Spleen (tissue), 11 donors: ENCODE measurements around the gene CRB3. TPM values are rescaled to one million over a fixed set of nuclear protein-coding genes. Genes with fewer than 3 reads are reported as not detected.

Experiments
- DNase-seq: peaks from one replicate; pipeline ENCODE4 v3.0.0-alpha.2; 2020
- H3K27ac ChIP-seq, 8 donors: fragments of 200-600 bp; sonication (generic) in 7 of 8; 1 replicate in 4 of 8; 2 replicates in 4 of 8; pipeline versions ENCODE4 v1.5.0 to v1.8.0; 2016 to 2021; ENCODE audit warnings: inconsistent platforms in 4 of 8, mild to moderate bottlenecking in 4 of 8, moderate library complexity in 1 of 8
- H3K27me3 ChIP-seq, 7 donors: fragments of 200-600 bp; sonication (generic) in 6 of 7; replicated peaks in 1 of 7; 1 replicate in 4 of 7; 2 replicates in 3 of 7; pipeline versions ENCODE4 v1.5.0 to v1.8.0; 2016 to 2021; ENCODE audit warnings: inconsistent platforms in 3 of 7, mild to moderate bottlenecking in 1 of 7
- H3K36me3 ChIP-seq, 6 donors: fragments of 200-600 bp; sonication (generic) in 5 of 6; 1 replicate in 4 of 6; 2 replicates in 2 of 6; pipeline versions ENCODE4 v1.5.0 to v1.8.0; 2016 to 2021; ENCODE audit warnings: inconsistent platforms in 2 of 6
- H3K4me1 ChIP-seq, 6 donors: fragments of 200-600 bp; sonication (generic) in 5 of 6; 1 replicate in 3 of 6; 2 replicates in 3 of 6; pipeline versions ENCODE4 v1.5.0 to v1.8.0; 2016 to 2021; ENCODE audit warnings: inconsistent platforms in 3 of 6
- H3K4me3 ChIP-seq, 8 donors: fragments of 200-600 bp; sonication (generic) in 7 of 8; 1 replicate in 4 of 8; 2 replicates in 4 of 8; pipeline versions ENCODE4 v1.5.0 to v1.8.0; 2016 to 2021; ENCODE audit warnings: inconsistent platforms in 4 of 8, mild to moderate bottlenecking in 4 of 8, moderate library complexity in 2 of 8
- H3K9me3 ChIP-seq, 8 donors: fragments of 200-600 bp; sonication (generic) in 7 of 8; 1 replicate in 4 of 8; 2 replicates in 4 of 8; pipeline versions ENCODE4 v1.5.0 to v1.8.0; 2016 to 2021; ENCODE audit warnings: inconsistent platforms in 4 of 8
- POLR2A ChIP-seq, 3 donors: fragments of 450-650 bp; IDR thresholded peaks; one replicate each; pipeline ENCODE4 v1.5.1; 2017; ENCODE audit warnings: antibody characterized with exemption in 3 of 3, mild to moderate bottlenecking in 1 of 3
- POLR2AphosphoS5 ChIP-seq, 3 donors: sonication (generic); formaldehyde crosslinking; IDR thresholded peaks; one replicate each; pipeline ENCODE4 v1.5.1; 2017; ENCODE audit warnings: antibody characterized with exemption in 3 of 3
- WGBS, 5 donors: extraction: QIAGEN DNeasy Blood & Tissue Kit in 3 of 5; methylation state at CpG; one replicate each; pipeline versions ENCODE4 v1.1.5 to v1.1.7; 2013 to 2018; 5-methylcytosine and 5-hydroxymethylcytosine counted together
- intact Hi-C: fragments of 100-400 bp; cut with DNase I; formaldehyde crosslinking; loops from one replicate; pipeline ENCODE4 v1.15.0; 2023; ENCODE audit warnings: low total_unique reads
- polyA plus RNA-seq, 3 donors: library from polyadenylated mRNA; stranded (reverse); fragments of 200-250 nt; gene quantifications; one replicate each; pipeline ENCODE4 v1.2.1, GENCODE V29; 2013
- total RNA-seq, 7 donors: library from RNA; depleted of rRNA in 3 of 7; stranded (reverse); fragments of >200 nt in 3 of 7; fragmentation: NEBNext Ultra II Directional in 4 of 7; extraction: Animal tissue kit (Norgen Biotek cat#: 25700) in 4 of 7; gene quantifications; one replicate each; pipeline versions ENCODE4 v1.1.0 to v1.2.1, GENCODE V29; 2016 to 2021
- TF ChIP-seq, protein P1 (sequence below), 11 experiments: fragments of 200-600 bp in 7 of 11; fragments of 450-650 bp in 4 of 11; sonication (generic) in 4 of 11; IDR thresholded peaks in 8 of 11; conservative IDR thresholded peaks in 3 of 11; 1 replicate in 7 of 11; 2 replicates in 4 of 11; pipeline versions ENCODE4 v1.4.0 to v1.8.0; 2016 to 2021; ENCODE audit warnings: antibody characterized with exemption in 11 of 11, inconsistent platforms in 4 of 11, mild to moderate bottlenecking in 1 of 11
- donor health status: healthy with polysubstance abuse.
- donor health status: DM: no; HTN: no; CAD: no; lungs with moderate emphysema.
- donor health status: DM: no; HTN: no; CAD: no.
- donor health status: Bipolar disorder and iron deficiency.
- donor health status: healthy.
- donor health status: DM: no; HTN: no; CAD: no.
- donor health status: DM: yes; HTN: yes; CAD: no.

Gene CRB3
- total and polyA plus RNA-seq, 10 donors = 1.0 to 2.0 (median 1.2) TPM; not detected in 2

DNA sequence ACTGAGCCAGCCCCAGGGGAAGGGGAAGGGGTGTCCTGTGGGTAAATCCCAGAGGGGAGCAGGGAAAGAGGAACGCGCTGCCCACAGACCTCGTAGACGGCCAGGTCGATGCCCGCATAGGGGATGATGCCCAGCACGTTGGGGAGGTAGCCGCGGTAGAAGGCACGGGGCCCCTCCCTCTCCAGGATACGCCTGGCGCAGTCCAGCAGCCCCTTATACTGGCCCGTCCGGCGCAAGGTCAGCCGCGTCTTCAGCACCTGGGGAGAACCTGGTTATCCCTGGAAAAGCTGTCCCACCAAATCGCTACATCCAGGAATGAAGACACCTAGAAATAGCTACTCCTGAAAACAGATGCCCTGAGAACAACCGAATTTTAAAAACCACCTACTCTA is 11.9 kb upstream of the CRB3 start:
- Histone ChIP-seq H3K27ac (no peak overlapping the region), H3K4me1 (no peaks in the 10 kb centered on the region), H3K36me3 (peaks cover 3 to 48% (median 18%) of the 10 kb centered on the region in 6 donors), H3K4me3 (no peak overlapping the region), H3K9me3 (peaks cover 5 to 30% (median 22%) of the 10 kb centered on the region in 8 donors), H3K27me3 (no peaks in the 10 kb centered on the region)
- 95 to 98% (median 95%) methylated on average over 19 of the region's 19 CpGs for WGBS, 5 donors
- intact Hi-C loops = no loop called here
- no peak for TF ChIP-seq POLR2AphosphoS5 (IDR thresholded peaks at IDR 0.05)
- TF ChIP-seq POLR2A (IDR thresholded peaks at IDR 0.05) = no peak
- TF ChIP-seq, protein P1, sequence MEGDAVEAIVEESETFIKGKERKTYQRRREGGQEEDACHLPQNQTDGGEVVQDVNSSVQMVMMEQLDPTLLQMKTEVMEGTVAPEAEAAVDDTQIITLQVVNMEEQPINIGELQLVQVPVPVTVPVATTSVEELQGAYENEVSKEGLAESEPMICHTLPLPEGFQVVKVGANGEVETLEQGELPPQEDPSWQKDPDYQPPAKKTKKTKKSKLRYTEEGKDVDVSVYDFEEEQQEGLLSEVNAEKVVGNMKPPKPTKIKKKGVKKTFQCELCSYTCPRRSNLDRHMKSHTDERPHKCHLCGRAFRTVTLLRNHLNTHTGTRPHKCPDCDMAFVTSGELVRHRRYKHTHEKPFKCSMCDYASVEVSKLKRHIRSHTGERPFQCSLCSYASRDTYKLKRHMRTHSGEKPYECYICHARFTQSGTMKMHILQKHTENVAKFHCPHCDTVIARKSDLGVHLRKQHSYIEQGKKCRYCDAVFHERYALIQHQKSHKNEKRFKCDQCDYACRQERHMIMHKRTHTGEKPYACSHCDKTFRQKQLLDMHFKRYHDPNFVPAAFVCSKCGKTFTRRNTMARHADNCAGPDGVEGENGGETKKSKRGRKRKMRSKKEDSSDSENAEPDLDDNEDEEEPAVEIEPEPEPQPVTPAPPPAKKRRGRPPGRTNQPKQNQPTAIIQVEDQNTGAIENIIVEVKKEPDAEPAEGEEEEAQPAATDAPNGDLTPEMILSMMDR (IDR thresholded peaks at IDR 0.05 in 8 of 11, conservative IDR thresholded peaks at IDR 0.05 in 3 of 11) = no peak
- DNase-seq = no peak

DNA sequence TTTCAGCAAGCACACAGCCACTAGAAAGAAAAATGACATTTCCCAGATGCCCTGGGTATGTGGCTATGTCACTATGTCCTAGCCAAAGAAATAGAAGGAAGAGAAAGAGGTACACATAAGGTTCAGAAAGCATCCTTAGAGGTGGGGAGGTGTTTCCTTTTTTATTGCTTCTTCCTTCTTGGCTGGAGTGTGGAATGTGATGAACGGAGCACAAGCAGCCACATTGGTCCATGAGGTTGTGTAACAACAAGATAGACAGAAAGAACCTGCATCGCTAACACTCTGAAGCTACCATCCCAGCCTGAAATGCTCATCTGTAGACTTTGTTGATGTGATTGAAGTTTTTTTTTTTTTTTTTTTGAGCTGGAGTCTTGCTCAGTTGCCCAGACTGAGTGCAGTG is 11.2 kb upstream of the CRB3 start:
- Histone ChIP-seq H3K4me1 (peaks cover 0 to 2% (median under 1%) of the 10 kb centered on the region in 6 donors), H3K27ac (no peak overlapping the region), H3K36me3 (peaks cover 3 to 48% (median 18%) of the 10 kb centered on the region in 6 donors), H3K9me3 (peaks cover 5 to 30% (median 22%) of the 10 kb centered on the region in 8 donors), H3K27me3 (no peaks in the 10 kb centered on the region), H3K4me3 (no peak overlapping the region)
- DNase-seq = no peak
- intact Hi-C loops = no loop called here
- TF ChIP-seq POLR2A (IDR thresholded peaks at IDR 0.05) (no peak), POLR2AphosphoS5 (IDR thresholded peaks at IDR 0.05) (no peak)
- TF ChIP-seq, protein P1 (IDR thresholded peaks at IDR 0.05 in 8 of 11, conservative IDR thresholded peaks at IDR 0.05 in 3 of 11) = no peak
- 92 to 100% (median 98%) methylated on average over 2 of the region's 2 CpGs for WGBS, 5 donors

DNA sequence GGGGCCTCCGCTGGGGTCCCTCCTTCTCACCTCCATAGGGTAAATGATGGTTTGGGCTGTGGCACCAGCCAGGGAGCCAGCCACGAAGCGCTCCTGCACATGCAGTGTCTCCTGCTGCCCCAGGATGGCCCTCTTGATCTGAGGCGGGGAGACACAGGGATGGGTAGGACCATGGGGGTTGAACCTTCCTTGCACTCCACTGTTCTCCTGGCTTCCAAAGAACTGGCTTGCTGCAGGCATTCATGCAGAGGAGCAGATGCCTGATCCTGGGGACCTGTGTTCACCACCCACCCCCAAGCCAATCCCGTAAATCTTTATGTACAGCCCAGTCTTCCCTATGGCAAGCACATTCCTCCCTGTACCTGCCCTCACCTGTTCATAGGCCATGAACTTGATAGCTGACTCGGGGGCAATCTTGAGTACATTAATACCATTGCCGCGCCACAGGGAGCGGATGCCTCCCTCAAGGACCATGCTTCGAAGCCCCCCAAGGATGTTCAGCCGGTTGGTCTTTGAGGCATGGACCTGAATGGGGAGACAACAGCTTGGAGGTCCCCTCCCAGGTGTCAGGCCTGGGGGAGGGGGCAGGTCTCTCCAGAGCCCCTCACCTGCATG is 10.0 kb upstream of the CRB3 start:
- Histone ChIP-seq H3K4me1 (peaks cover 3 to 14% (median 13%) of the 10 kb centered on the region in 6 donors), H3K9me3 (peaks cover 5 to 30% (median 22%) of the 10 kb centered on the region in 8 donors), H3K27ac (no peak overlapping the region), H3K36me3 (peaks cover 3 to 48% (median 18%) of the 10 kb centered on the region in 6 donors), H3K4me3 (no peak overlapping the region), H3K27me3 (peaks cover 0 to 2% (median 0%) of the 10 kb centered on the region in 7 donors)
- DNase-seq = no peak
- WGBS, 5 donors = 97 to 100% (median 98%) methylated on average over 9 to 11 of the region's 11 CpGs
- intact Hi-C loops = no loop called here
- TF ChIP-seq POLR2A (IDR thresholded peaks at IDR 0.05) = no peak
- TF ChIP-seq, protein P1 (IDR thresholded peaks at IDR 0.05 in 8 of 11, conservative IDR thresholded peaks at IDR 0.05 in 3 of 11) = no peak
- no peak for TF ChIP-seq POLR2AphosphoS5 (IDR thresholded peaks at IDR 0.05)

DNA sequence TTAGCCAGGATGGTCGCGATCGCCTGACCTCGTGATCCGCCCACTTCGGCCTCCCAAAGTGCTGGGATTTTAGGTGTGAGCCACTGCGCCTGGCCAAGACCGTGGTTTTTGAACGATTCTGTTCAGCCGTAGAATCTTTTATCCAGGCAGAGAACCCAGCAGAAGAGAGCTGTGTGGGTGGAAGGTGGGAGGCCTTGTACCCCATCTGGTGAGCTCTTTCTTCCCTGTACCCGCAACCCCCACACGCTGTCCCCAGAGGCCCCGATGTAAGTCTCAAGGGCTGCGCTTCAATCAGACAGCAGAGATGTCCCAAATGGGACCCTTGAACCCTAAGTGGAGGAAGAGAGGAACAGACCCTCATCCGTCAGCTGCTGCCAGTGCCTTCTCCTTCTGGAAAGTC is 8.1 kb upstream of the CRB3 start:
- intact Hi-C loops = no loop called here
- H3K36me3 ChIP-seq = peaks cover 3 to 43% (median 18%) of the 10 kb centered on the region in 6 donors
- H3K27me3 ChIP-seq = peaks cover 0 to 11% (median 0%) of the 10 kb centered on the region in 7 donors
- no peak for TF ChIP-seq POLR2AphosphoS5 (IDR thresholded peaks at IDR 0.05)
- TF ChIP-seq, protein P1 (IDR thresholded peaks at IDR 0.05 in 8 of 11, conservative IDR thresholded peaks at IDR 0.05 in 3 of 11) = no peak
- no peak for TF ChIP-seq POLR2A (IDR thresholded peaks at IDR 0.05)
- no peak for DNase-seq
- H3K27ac ChIP-seq = no peak overlapping the region
- WGBS, 5 donors = 90 to 97% (median 93%) methylated on average over 14 to 15 of the region's 15 CpGs
- no peak overlapping the region for H3K4me3 ChIP-seq
- peaks cover 6 to 32% (median 27%) of the 10 kb centered on the region in 6 donors for H3K4me1 ChIP-seq
- peaks cover 5 to 30% (median 22%) of the 10 kb centered on the region in 8 donors for H3K9me3 ChIP-seq
